Body of pancreas (tissue), 4 donors: ENCODE data around the gene CASP4.

Experiments
- POLR2A ChIP-seq, 3 donors: fragments of 450-650 bp; IDR thresholded peaks; one replicate each; pipeline ENCODE4 v1.6.1; 2016; ENCODE audit warnings: antibody characterized with exemption in 3 of 3, mild to moderate bottlenecking in 2 of 3
- TF ChIP-seq, protein P1 (sequence below), 7 experiments: fragments of 450-650 bp in 4 of 7; fragments of 200-600 bp in 3 of 7; sonication (generic) in 3 of 7; IDR thresholded peaks; one replicate each; pipeline ENCODE4 v1.5.1; 2016 to 2019; ENCODE audit warnings: antibody characterized with exemption in 7 of 7

DNA sequence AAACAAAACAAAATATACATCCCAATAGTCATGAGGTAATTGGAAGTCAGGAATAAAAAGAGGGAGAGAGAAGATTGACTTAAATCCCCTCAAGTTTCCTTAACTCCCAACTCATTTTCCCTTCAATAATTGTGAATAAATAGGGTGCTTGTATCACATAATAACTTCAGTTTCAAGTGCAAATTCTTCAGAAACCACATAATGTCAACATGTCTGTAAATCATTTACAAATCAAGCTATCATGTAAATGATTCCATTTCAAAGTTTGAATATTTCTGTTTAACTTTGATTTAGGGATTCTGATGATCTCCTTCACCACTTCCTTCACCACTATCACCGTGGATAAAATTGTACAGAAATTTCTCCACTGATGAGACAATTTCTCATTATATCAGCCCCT, 31.3 kb upstream of the CASP4 start:
- TF ChIP-seq, protein P1, sequence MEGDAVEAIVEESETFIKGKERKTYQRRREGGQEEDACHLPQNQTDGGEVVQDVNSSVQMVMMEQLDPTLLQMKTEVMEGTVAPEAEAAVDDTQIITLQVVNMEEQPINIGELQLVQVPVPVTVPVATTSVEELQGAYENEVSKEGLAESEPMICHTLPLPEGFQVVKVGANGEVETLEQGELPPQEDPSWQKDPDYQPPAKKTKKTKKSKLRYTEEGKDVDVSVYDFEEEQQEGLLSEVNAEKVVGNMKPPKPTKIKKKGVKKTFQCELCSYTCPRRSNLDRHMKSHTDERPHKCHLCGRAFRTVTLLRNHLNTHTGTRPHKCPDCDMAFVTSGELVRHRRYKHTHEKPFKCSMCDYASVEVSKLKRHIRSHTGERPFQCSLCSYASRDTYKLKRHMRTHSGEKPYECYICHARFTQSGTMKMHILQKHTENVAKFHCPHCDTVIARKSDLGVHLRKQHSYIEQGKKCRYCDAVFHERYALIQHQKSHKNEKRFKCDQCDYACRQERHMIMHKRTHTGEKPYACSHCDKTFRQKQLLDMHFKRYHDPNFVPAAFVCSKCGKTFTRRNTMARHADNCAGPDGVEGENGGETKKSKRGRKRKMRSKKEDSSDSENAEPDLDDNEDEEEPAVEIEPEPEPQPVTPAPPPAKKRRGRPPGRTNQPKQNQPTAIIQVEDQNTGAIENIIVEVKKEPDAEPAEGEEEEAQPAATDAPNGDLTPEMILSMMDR (IDR thresholded peaks at IDR 0.05) = no peak
- TF ChIP-seq POLR2A (IDR thresholded peaks at IDR 0.05) = no peak
